H1 (cell line): ENCODE results near the gene PPA2. TPM values are rescaled to one million over a fixed set of nuclear protein-coding genes. Genes with fewer than 3 reads are reported as not detected.

Experiments used
- CTCF ChIA-PET: fragments of 300-600 bp; sonication (Branson Sonifier 250); formaldehyde crosslinking; loops from one replicate; lab custom pipeline; 2021; ENCODE audit not compliant: partially characterized antibody; lab: Charles Lee
- POLR2A ChIA-PET: fragments of 300-600 bp; sonication (Branson Sonifier 250); formaldehyde crosslinking; loops from one replicate; lab custom pipeline; 2021; ENCODE audit warnings: inconsistent platforms; ENCODE audit not compliant: partially characterized antibody; lab: Charles Lee
- DNase-seq, 2 experiments: peaks; one replicate each; pipeline versions ENCODE4 v3.0.0 to v3.0.0-alpha.2; 2010 to 2022; ENCODE audit warnings: low spot score in 2 of 2, low read depth in 1 of 2, mixed read lengths in 1 of 2
- FAIRE-seq: peaks from 2 replicates; lab custom pipeline; 2011; peaks lifted over from hg19 to GRCh38; lab: Jason Lieb, UNC
- H2AFZ ChIP-seq: 2 replicates; pipeline ENCODE4 v1.8.1; 2012; ENCODE audit warnings: low read length, inconsistent platforms
- H2AK5ac ChIP-seq: 2 replicates; pipeline ENCODE4 v1.6.1; 2013; ENCODE audit warnings: low read depth, low read length
- H2BK120ac ChIP-seq: replicated peaks from 2 replicates; pipeline ENCODE3; 2013; ENCODE audit warnings: low read depth, low read length, inconsistent platforms
- H2BK12ac ChIP-seq: 2 replicates; pipeline ENCODE4 v1.6.1; 2013; ENCODE audit warnings: low read depth, low read length
- H2BK15ac ChIP-seq: 2 replicates; pipeline ENCODE4 v1.6.1; 2013; ENCODE audit warnings: low read length
- H2BK20ac ChIP-seq: 2 replicates; pipeline ENCODE4 v1.6.1; 2013; ENCODE audit warnings: low read length
- H2BK5ac ChIP-seq: 2 replicates; pipeline ENCODE4 v1.6.1; 2013; ENCODE audit warnings: low read depth, low read length
- H3K14ac ChIP-seq: 2 replicates; pipeline ENCODE4 v1.6.1; 2013; ENCODE audit warnings: inconsistent platforms; ENCODE audit not compliant: insufficient read length
- H3K18ac ChIP-seq: 2 replicates; pipeline ENCODE4 v1.6.1; 2013; ENCODE audit warnings: low read length; ENCODE audit errors: extremely low read depth
- H3K23ac ChIP-seq: 2 replicates; pipeline ENCODE4 v1.6.1; 2013; ENCODE audit warnings: inconsistent platforms; ENCODE audit not compliant: insufficient read length
- H3K23me2 ChIP-seq: 2 replicates; pipeline ENCODE4 v1.6.1; 2013; ENCODE audit warnings: low read depth, low read length
- H3K27ac ChIP-seq: 2 replicates; pipeline ENCODE4 v1.6.1; 2011; ENCODE audit warnings: low read depth, low read length, inconsistent platforms
- H3K27me3 ChIP-seq, 4 experiments: replicated peaks in 1 of 4; 1 replicate in 1 of 4; 2 replicates in 3 of 4; pipeline versions ENCODE4 v1.6.1 to v1.8.1; 2011 to 2013; ENCODE audit warnings: low read length in 3 of 4, mild to moderate bottlenecking in 3 of 4, inconsistent platforms in 2 of 4, mixed read lengths in 2 of 4, moderate library complexity in 1 of 4; ENCODE audit not compliant: control insufficient read depth in 3 of 4, insufficient read depth in 3 of 4; ENCODE audit errors: extremely low read depth in 1 of 4
- H3K36me3 ChIP-seq, 4 experiments: 2 replicates each; pipeline versions ENCODE4 v1.6.1 to v1.8.1; 2011 to 2013; ENCODE audit warnings: mild to moderate bottlenecking in 4 of 4, low read length in 3 of 4, moderate library complexity in 2 of 4, control low read depth in 1 of 4, inconsistent platforms in 1 of 4; ENCODE audit not compliant: insufficient read depth in 4 of 4, control insufficient read depth in 2 of 4
- H3K4ac ChIP-seq: replicated peaks from 2 replicates; pipeline ENCODE3; 2013; ENCODE audit warnings: low read length, low read depth, mixed read lengths, inconsistent platforms; ENCODE audit not compliant: insufficient read length
- H3K4me1 ChIP-seq, 4 experiments: replicated peaks in 1 of 4; 1 replicate in 1 of 4; 2 replicates in 3 of 4; pipeline versions ENCODE4 v1.6.1 to v1.8.1; 2011 to 2013; ENCODE audit warnings: low read length in 3 of 4, inconsistent platforms in 2 of 4, mixed read lengths in 1 of 4; ENCODE audit not compliant: insufficient read depth in 4 of 4, control insufficient read depth in 3 of 4
- H3K4me2 ChIP-seq, 2 experiments: 2 replicates each; pipeline versions ENCODE4 v1.6.1 to v1.8.1; 2011 to 2013; ENCODE audit warnings: low read depth in 2 of 2, low read length in 2 of 2, control low read depth in 1 of 2, inconsistent platforms in 1 of 2, mild to moderate bottlenecking in 1 of 2; ENCODE audit not compliant: insufficient read depth in 1 of 2
- H3K4me3 ChIP-seq, 4 experiments: fragments of 200-600, 300-600 bp in 1 of 4; sonication (generic), shearing (Covaris generic), sonication (Bioruptor Twin) in 1 of 4; 2 replicates each; pipeline versions ENCODE4 v1.5.1 to v1.8.1; 2011 to 2016; ENCODE audit warnings: low read length in 4 of 4, low read depth in 3 of 4, control low read depth in 2 of 4, inconsistent platforms in 2 of 4, mild to moderate bottlenecking in 2 of 4, mixed read lengths in 1 of 4, moderate library complexity in 1 of 4; ENCODE audit not compliant: insufficient read depth in 2 of 4; ENCODE audit errors: extremely low read depth in 1 of 4
- H3K56ac ChIP-seq: replicated peaks from 2 replicates; pipeline ENCODE3; 2013; ENCODE audit warnings: low read depth, mild to moderate bottlenecking, mixed read lengths, low read length, inconsistent platforms; ENCODE audit not compliant: insufficient read length
- H3K79me1 ChIP-seq: 2 replicates; pipeline ENCODE4 v1.6.1; 2013; ENCODE audit warnings: low read depth, low read length, control low read depth
- H3K79me2 ChIP-seq, 2 experiments: 2 replicates each; pipeline versions ENCODE4 v1.6.1 to v1.8.1; 2012 to 2013; ENCODE audit warnings: low read length in 2 of 2, mild to moderate bottlenecking in 2 of 2, inconsistent platforms in 1 of 2; ENCODE audit not compliant: insufficient read depth in 2 of 2, control insufficient read depth in 1 of 2
- H3K9ac ChIP-seq, 4 experiments: replicated peaks in 1 of 4; 1 replicate in 1 of 4; 2 replicates in 3 of 4; pipeline versions ENCODE4 v1.6.1 to v1.8.1; 2011 to 2013; ENCODE audit warnings: low read depth in 3 of 4, low read length in 3 of 4, control low read depth in 2 of 4, mild to moderate bottlenecking in 2 of 4, moderate library complexity in 2 of 4, inconsistent platforms in 1 of 4; ENCODE audit errors: extremely low read depth in 1 of 4
- H3K9me3 ChIP-seq, 2 experiments: 2 replicates each; pipeline versions ENCODE4 v1.6.1 to v1.8.1; 2012 to 2013; ENCODE audit warnings: mild to moderate bottlenecking in 2 of 2, moderate library complexity in 2 of 2, control low read depth in 1 of 2, inconsistent platforms in 1 of 2, low read depth in 1 of 2, low read length in 1 of 2, mixed read lengths in 1 of 2; ENCODE audit not compliant: insufficient read depth in 2 of 2
- H4K20me1 ChIP-seq, 2 experiments: replicated peaks in 1 of 2; 2 replicates each; pipeline versions ENCODE3 to v1.8.1; 2011 to 2013; ENCODE audit warnings: inconsistent platforms in 2 of 2, low read length in 2 of 2, mild to moderate bottlenecking in 1 of 2; ENCODE audit not compliant: insufficient read depth in 2 of 2, control insufficient read depth in 1 of 2
- H4K5ac ChIP-seq: 2 replicates; pipeline ENCODE4 v1.6.1; 2013; ENCODE audit warnings: low read length, low read depth, mixed read lengths, inconsistent platforms; ENCODE audit not compliant: insufficient read length
- H4K8ac ChIP-seq: 2 replicates; pipeline ENCODE4 v1.8.0; 2013; ENCODE audit warnings: mild to moderate bottlenecking, moderate library complexity, low read length, inconsistent platforms; ENCODE audit not compliant: insufficient read depth; ENCODE audit errors: extremely low read depth
- H4K91ac ChIP-seq: replicated peaks from 2 replicates; pipeline ENCODE3; 2013; ENCODE audit warnings: low read length, mixed read lengths, inconsistent platforms; ENCODE audit not compliant: insufficient read length
- ATF2 ChIP-seq: IDR thresholded peaks from 2 replicates; pipeline ENCODE4 v1.6.1; 2012; ENCODE audit warnings: low read length, inconsistent platforms
- BCL11A ChIP-seq, 2 experiments: IDR thresholded peaks; one replicate each; pipeline ENCODE4 v1.6.1; 2011; ENCODE audit warnings: low read depth in 2 of 2, low read length in 2 of 2, mild to moderate bottlenecking in 2 of 2
- CEBPB ChIP-seq: IDR thresholded peaks from 2 replicates; pipeline ENCODE4 v1.6.1; 2012; ENCODE audit warnings: low read depth, low read length
- EZH2 ChIP-seq: fragments of 200-600 bp; sonication (generic); IDR thresholded peaks from 2 replicates; pipeline ENCODE4 v1.7.1; 2012; ENCODE audit warnings: low read depth, mild to moderate bottlenecking, moderate library complexity, low read length, inconsistent platforms; ENCODE audit not compliant: severe bottlenecking
- FOSL1 ChIP-seq: IDR thresholded peaks from 2 replicates; pipeline ENCODE4 v1.6.1; 2011; ENCODE audit warnings: mild to moderate bottlenecking, low read depth, low read length, moderate library complexity; ENCODE audit not compliant: insufficient read depth
- MAX ChIP-seq: IDR thresholded peaks from 2 replicates; pipeline ENCODE4 v1.6.1; 2012; ENCODE audit warnings: inconsistent platforms
- RXRA ChIP-seq: IDR thresholded peaks from 2 replicates; pipeline ENCODE4 v1.6.1; 2011; ENCODE audit warnings: low read depth, mild to moderate bottlenecking, low read length, moderate library complexity; ENCODE audit not compliant: insufficient read depth
- SAP30 ChIP-seq: fragments of 300-600 bp; sonication (generic); IDR thresholded peaks from 2 replicates; pipeline ENCODE4 v1.7.1; 2012; ENCODE audit warnings: low read length, moderate library complexity, mild to moderate bottlenecking, inconsistent platforms; ENCODE audit not compliant: insufficient read depth, insufficient replicate concordance
- SIRT6 ChIP-seq: IDR thresholded peaks from one replicate; pipeline ENCODE4 v1.7.1; 2012; ENCODE audit warnings: low read length, inconsistent platforms
- TCF12 ChIP-seq: IDR thresholded peaks from 2 replicates; pipeline ENCODE4 v1.6.1; 2011; ENCODE audit warnings: low read depth, mild to moderate bottlenecking, low read length
- YY1 ChIP-seq: IDR thresholded peaks from 2 replicates; pipeline ENCODE4 v1.6.1; 2011; ENCODE audit warnings: low read depth, mild to moderate bottlenecking, low read length
- polyA plus RNA-seq, 7 experiments: library from polyadenylated mRNA; depleted of rRNA in 3 of 7; stranded (reverse) in 5 of 7; unstranded in 2 of 7; fragments of >200 nt in 5 of 7; fragments of 200-250 nt in 2 of 7; gene quantifications; 1 replicate in 5 of 7; 2 replicates in 1 of 7; 4 replicates in 1 of 7; pipeline versions ENCODE4 v1.2.1 to v1.2.3, GENCODE V29; 2011 to 2013; ENCODE audit warnings: missing spikeins in 2 of 7, mixed read lengths in 2 of 7
- total RNA-seq: library from RNA; stranded (reverse); fragmentation: NEBNext Ultra II Directional; extraction: Animal tissue kit (Norgen Biotek cat#: 25700); gene quantifications from 2 replicates; pipeline ENCODE4 v1.2.1, GENCODE V29; 2021

PPA2 gene
- total and polyA plus RNA-seq, 2 of the 8 experiments (the other 6 are each of a cell fraction or from before 2014, with no cell fraction given): 24.9 to 62.7 TPM

GRCh38 chr4:105327956-105328355, 145.9 kb downstream of the PPA2 start:
- H3K79me2 ChIP-seq: no peaks in the 10 kb centered on the region
- no peaks in the 10 kb centered on the region for H3K23me2 ChIP-seq
- H2BK12ac ChIP-seq: no peak overlapping the region
- H3K27ac ChIP-seq: no peak overlapping the region
- CTCF ChIA-PET: interaction anchor here (0.6 kb wide), 1 partner anchor 243 kb away, joined by 3 read pairs; no protein-coding TSS in a partner anchor
- DNase-seq: no peak
- H3K4ac ChIP-seq: no peak overlapping the region
- H4K8ac ChIP-seq: no peak overlapping the region
- no peaks in the 10 kb centered on the region for H3K79me1 ChIP-seq
- H3K36me3 ChIP-seq: no peaks in the 10 kb centered on the region
- no peak for FAIRE-seq
- no peaks in the 10 kb centered on the region for H3K4me1 ChIP-seq
- no peak overlapping the region for H3K56ac ChIP-seq
- no peak overlapping the region for H2BK120ac ChIP-seq
- H4K91ac ChIP-seq: no peak overlapping the region
- no peaks in the 10 kb centered on the region for H3K9me3 ChIP-seq
- no peak overlapping the region for H2AFZ ChIP-seq
- no peak overlapping the region for H3K9ac ChIP-seq
- H2BK5ac ChIP-seq: no peak overlapping the region
- no peak overlapping the region for H4K5ac ChIP-seq
- no peak overlapping the region for H3K4me3 ChIP-seq
- no peak overlapping the region for H2BK20ac ChIP-seq
- no peak overlapping the region for H3K4me2 ChIP-seq
- no peak overlapping the region for H3K23ac ChIP-seq
- no peaks in the 10 kb centered on the region for H4K20me1 ChIP-seq
- no peak overlapping the region for H3K14ac ChIP-seq
- H3K18ac ChIP-seq: no peak overlapping the region
- H2AK5ac ChIP-seq: no peak overlapping the region
- POLR2A ChIA-PET: no interaction called here
- no peak overlapping the region for H2BK15ac ChIP-seq
- H3K27me3 ChIP-seq: no peaks in the 10 kb centered on the region
- TF ChIP-seq YY1 (no peak), ATF2 (no peak), CEBPB (no peak), MAX (no peak), SAP30 (no peak), TCF12 (no peak), BCL11A (IDR thresholded peaks at IDR 0.05; ENCODE audit: low read depth in 2 of 2, low read length in 2 of 2) (no peak), EZH2 (no peak), SIRT6 (no peak), RXRA (no peak), FOSL1 (no peak)
